Activated CD4-positive, alpha-beta T cell treated with anti-CD3 and anti-CD28 coated beads, Interleukin-2, amount 10 ng/mL, durations not matched to agents 7 days and 5 days (primary cell): Measurements from ENCODE around the gene PFN1. TPM values are rescaled to one million over a fixed set of nuclear protein-coding genes. Genes with fewer than 3 reads are reported as not detected.
A peak's percentile ranks its signal among the peaks of the same experiment; 100 is the strongest.

ENCODE experiments used
- CTCF ChIA-PET: fragments of 350-600 bp; sonication (Branson Sonifier 250); formaldehyde crosslinking; loops from one replicate; lab custom pipeline; 2021; ENCODE audit warnings: antibody characterized with exemption; lab: Charles Lee
- POLR2A ChIA-PET: fragments of 350-600 bp; sonication (Branson Sonifier 250); formaldehyde crosslinking; loops from one replicate; lab custom pipeline; 2021; ENCODE audit warnings: antibody characterized with exemption; lab: Charles Lee
- DNase-seq: peaks from one replicate; pipeline ENCODE4 v3.0.0-alpha.2; 2020
- H3K27ac Mint-ChIP-seq: one replicate; pipeline ENCODE4 v1.8.0; 2021; ENCODE audit warnings: mild to moderate bottlenecking, moderate library complexity, mixed read lengths
- H3K27me3 Mint-ChIP-seq: one replicate; pipeline ENCODE4 v1.8.0; 2021; ENCODE audit warnings: mixed read lengths
- H3K36me3 Mint-ChIP-seq: one replicate; pipeline ENCODE4 v1.8.0; 2021; ENCODE audit warnings: low read depth, mixed read lengths
- H3K4me1 Mint-ChIP-seq: one replicate; pipeline ENCODE4 v1.8.0; 2021; ENCODE audit warnings: mixed read lengths
- H3K4me3 Mint-ChIP-seq: one replicate; pipeline ENCODE4 v1.8.0; 2021; ENCODE audit warnings: mild to moderate bottlenecking, moderate library complexity, mixed read lengths
- H3K9me3 Mint-ChIP-seq: one replicate; pipeline ENCODE4 v1.8.0; 2021; ENCODE audit warnings: mixed read lengths
- total RNA-seq, 2 experiments: library from RNA; stranded (reverse); gene quantifications; one replicate each; pipeline ENCODE4 v1.2.3, GENCODE V29; 2021

The PFN1 gene
- total RNA-seq, 2 experiments from 2014 or later: 2,428 to 2,438 TPM

DNA sequence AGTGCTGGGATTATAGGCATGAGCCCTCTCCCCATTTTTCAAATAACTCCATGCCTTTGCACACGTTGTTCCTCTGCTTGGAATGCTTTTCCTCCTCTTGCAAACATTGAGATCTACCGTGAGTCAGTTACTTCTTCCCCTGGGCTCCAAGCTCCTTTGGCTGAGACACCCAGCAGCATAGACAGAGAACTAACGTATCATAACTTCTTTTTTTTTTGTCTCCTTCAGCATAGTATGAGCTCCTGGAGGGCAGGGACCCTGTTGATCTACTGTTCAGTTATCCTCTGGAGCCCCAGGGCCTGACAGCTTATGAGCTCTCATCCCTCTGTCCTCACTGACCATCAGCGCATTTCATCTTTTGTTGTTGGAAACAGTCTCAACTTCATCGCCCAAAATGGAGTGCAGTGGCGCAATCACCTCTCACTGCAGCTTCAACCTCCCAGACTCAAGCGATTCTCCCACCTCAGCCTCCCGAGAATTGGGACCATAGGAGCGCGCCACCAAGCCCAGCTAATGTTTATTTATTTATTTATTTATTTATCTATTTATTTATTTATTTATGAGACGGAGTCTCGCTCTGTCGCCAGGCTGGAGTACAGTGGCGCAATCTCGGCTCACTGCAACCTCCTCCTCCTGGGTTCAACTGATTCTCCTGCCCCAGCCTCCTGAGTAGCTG is 17.1 kb upstream of the PFN1 start:
- Mint-ChIP-seq H3K27ac (peak overlapping the region; percentile 47), H3K4me1 (peaks cover 16% of the 10 kb centered on the region), H3K9me3 (no peaks in the 10 kb centered on the region), H3K27me3 (no peaks in the 10 kb centered on the region), H3K36me3 (peaks cover 15% of the 10 kb centered on the region), H3K4me3 (peak overlapping the region; percentile 50)
- ChIA-PET POLR2A (interaction anchor here (4.0 kb wide), 1 partner anchor 19 kb away, joined by 44 read pairs; the partner anchor contains the start of gene PFN1), CTCF (interaction anchor here (0.6 to 3.9 kb wide), 3 partner anchors 14 to 255 kb away, joined by 3 to 23 read pairs (median 8); partner anchors contain the start of gene ARRB2)
- no peak for DNase-seq

DNA sequence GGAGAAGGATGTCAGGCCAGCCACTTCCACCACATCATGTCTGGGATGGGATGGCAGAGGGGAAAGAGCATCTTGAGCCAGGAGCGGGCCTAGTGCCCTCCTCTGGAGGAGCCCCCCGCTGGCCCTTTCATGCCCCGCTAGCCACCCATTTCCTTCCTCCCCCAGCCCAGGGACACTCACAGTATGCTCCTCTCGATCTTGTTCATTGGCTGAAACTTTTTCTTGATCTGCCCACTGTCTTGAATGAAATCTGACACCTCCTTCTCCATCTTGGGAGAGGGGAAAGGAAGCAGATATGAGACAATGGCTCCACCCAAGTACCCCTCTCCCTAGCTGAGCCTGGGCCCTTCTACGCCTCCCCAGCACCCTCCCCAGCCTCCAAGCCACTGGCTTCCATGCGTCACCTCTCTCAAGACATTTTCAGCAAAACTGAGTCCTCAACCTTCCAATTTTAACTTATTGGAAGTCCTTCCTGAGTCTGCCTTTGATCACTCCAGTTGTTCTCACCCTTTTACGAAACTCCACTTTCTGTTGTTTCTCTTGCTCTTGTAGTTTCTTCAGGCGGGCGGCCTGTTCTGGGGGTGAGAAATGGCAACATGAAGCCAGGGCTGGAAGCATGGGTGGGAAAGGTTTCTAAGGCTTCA is 12.1 kb upstream of the PFN1 start:
- no peaks in the 10 kb centered on the region for H3K9me3 Mint-ChIP-seq
- peaks cover 28% of the 10 kb centered on the region for H3K36me3 Mint-ChIP-seq
- no peak overlapping the region for H3K4me3 Mint-ChIP-seq
- DNase-seq: no peak
- POLR2A ChIA-PET: no interaction called here
- H3K27ac Mint-ChIP-seq: no peak overlapping the region
- H3K4me1 Mint-ChIP-seq: peaks cover 15% of the 10 kb centered on the region
- CTCF ChIA-PET: interaction anchor here (0.5 kb wide), 1 partner anchor 536 kb away, joined by 3 read pairs; no protein-coding TSS in a partner anchor
- H3K27me3 Mint-ChIP-seq: no peaks in the 10 kb centered on the region

DNA sequence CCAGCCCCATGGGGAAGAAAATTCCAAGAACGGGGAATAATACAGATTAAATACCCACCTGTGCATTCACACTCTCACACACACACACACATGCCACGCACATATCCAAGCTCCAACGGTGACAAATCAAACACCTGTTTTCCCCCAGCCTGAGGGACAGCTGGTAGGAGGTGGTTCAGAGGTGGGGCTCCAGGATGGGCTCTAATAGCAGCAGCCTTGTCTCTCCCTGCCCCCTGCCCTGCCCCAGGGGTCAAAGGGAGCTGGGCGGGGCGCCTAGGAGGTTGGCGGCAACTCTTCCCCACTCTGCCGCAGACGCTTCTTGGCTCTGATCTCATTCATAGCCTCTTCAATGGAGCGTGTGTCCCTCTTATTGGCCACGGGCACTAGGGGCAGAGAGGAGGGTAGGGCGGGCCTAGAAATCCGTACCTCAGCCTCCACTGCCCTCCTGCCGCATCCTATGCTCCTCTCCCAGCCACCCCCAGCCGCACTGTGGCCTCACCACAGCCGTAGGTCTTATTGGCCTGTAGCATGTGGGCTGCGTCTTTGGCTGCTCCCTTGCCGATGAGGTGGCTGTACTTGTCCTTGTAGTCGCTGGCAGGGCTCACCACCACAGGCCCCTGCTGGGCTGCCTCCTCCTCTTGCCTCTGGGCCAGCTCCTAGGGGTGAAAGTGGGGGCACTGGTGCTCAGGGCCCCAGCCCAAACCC is 11.1 kb upstream of the PFN1 start:
- peaks cover 12% of the 10 kb centered on the region for H3K4me1 Mint-ChIP-seq
- H3K27me3 Mint-ChIP-seq: no peaks in the 10 kb centered on the region
- DNase-seq: no peak
- peaks cover 25% of the 10 kb centered on the region for H3K36me3 Mint-ChIP-seq
- CTCF ChIA-PET: interaction anchor here (0.5 kb wide), 1 partner anchor 535 kb away, joined by 3 read pairs; no protein-coding TSS in a partner anchor
- H3K27ac Mint-ChIP-seq: no peak overlapping the region
- no peaks in the 10 kb centered on the region for H3K9me3 Mint-ChIP-seq
- POLR2A ChIA-PET: no interaction called here
- H3K4me3 Mint-ChIP-seq: no peak overlapping the region

DNA sequence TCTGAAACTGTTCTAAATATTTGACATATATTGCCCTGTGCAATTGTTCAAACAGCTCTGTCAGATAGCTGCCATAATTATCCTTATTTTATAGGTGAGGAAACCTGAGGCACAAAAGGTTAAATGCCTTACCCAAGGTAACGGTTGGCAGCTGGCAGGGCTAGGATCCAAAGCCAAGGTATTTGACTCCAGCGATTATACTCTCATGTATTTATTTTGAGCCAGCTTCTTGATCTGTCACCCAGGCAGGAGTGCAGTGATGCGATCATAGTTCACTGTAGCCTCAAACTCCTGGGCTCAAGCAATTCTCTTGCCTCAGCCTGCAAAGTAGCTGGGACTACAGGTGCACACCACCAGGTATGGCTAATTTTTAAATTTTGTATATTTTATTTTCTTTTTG is 9.8 kb upstream of the PFN1 start:
- H3K36me3 Mint-ChIP-seq: peaks cover 23% of the 10 kb centered on the region

DNA sequence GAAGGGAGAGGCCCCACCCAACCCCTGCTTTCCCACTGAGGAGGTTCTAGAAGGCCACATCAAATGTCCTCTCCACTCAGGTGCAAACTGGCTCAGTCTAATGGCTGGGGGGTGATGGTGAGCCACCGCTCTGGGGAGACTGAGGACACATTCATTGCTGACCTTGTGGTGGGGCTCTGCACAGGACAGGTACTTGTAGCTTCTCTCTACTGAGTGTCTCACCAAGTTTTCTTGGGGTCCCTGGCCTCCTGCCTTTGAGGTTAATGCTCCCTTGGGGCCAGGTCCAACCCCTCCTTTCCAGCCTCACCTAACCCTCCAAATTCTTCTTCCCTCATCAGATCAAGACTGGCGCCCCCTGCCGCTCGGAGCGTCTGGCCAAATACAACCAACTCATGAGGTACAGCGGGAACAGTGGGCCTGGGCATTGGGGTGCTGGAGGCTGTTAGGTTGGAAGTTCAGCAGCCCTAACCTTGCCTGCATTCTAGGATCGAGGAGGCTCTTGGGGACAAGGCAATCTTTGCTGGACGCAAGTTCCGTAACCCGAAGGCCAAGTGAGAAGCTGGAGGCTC is 8.2 kb upstream of the PFN1 start:
- peak overlapping the region; percentile 12 for H3K27ac Mint-ChIP-seq
- H3K4me3 Mint-ChIP-seq: no peak overlapping the region
- H3K9me3 Mint-ChIP-seq: no peaks in the 10 kb centered on the region
- H3K4me1 Mint-ChIP-seq: peaks cover 15% of the 10 kb centered on the region
- peaks cover 26% of the 10 kb centered on the region for H3K36me3 Mint-ChIP-seq
- POLR2A ChIA-PET: interaction anchor here (0.6 kb wide), 1 partner anchor 13 kb away, joined by 3 read pairs; no protein-coding TSS in a partner anchor
- CTCF ChIA-PET: interaction anchor here (0.9 to 1.1 kb wide), 3 partner anchors 9 to 34 kb away, joined by 3 to 5 read pairs (median 3); partner anchors contain the start of gene SPAG7
- DNase-seq: peak; percentile 54
- H3K27me3 Mint-ChIP-seq: no peaks in the 10 kb centered on the region

More for the DNA sequence above, 9.8 kb upstream of the PFN1 start:
- Mint-ChIP-seq H3K27me3 (no peaks in the 10 kb centered on the region), H3K4me3 (no peak overlapping the region), H3K9me3 (no peaks in the 10 kb centered on the region), H3K27ac (no peak overlapping the region), H3K4me1 (peaks cover 12% of the 10 kb centered on the region)
- CTCF ChIA-PET: no interaction called here
- POLR2A ChIA-PET: no interaction called here
- DNase-seq: no peak

DNA sequence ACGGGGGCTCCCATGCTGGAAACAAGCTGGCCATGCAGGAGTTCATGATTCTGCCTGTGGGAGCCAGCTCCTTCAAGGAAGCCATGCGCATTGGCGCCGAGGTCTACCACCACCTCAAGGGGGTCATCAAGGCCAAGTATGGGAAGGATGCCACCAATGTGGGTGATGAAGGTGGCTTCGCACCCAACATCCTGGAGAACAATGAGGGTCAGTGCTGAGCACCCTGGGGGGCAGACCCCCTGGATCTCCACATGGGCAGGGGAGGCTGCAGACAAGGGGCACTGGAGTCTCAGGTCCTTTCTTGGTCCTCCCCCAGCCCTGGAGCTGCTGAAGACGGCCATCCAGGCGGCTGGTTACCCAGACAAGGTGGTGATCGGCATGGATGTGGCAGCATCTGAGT is 6.8 kb upstream of the PFN1 start:
- Mint-ChIP-seq H3K36me3 (peaks cover 21% of the 10 kb centered on the region), H3K9me3 (no peaks in the 10 kb centered on the region), H3K4me1 (peaks cover 30% of the 10 kb centered on the region), H3K27me3 (no peaks in the 10 kb centered on the region), H3K4me3 (no peak overlapping the region), H3K27ac (no peak overlapping the region)
- DNase-seq: no peak
- ChIA-PET CTCF (interaction anchor here (0.6 kb wide), 1 partner anchor 25 kb away, joined by 3 read pairs; no protein-coding TSS in a partner anchor), POLR2A (no interaction called here)

DNA sequence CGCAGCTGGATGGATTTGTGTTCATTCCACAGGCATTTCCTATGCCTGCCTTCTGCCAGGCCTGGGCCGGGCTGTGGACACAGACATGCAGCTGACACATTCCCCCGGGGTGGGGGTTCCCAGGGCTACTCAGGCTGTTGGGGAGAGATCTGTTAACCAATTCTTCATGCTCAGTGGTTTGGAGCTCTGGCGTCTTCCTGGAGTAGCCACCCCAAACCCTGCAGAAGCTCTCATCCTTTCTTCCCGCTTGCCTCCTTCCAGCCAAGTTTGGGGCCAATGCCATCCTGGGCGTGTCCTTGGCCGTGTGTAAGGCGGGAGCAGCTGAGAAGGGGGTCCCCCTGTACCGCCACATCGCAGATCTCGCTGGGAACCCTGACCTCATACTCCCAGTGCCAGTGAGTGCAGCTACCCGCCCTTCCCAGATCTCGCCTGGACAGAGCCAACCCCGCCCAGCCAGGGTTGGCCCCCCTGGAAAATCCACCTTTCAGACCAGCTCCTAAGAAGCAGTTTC is 5.2 kb upstream of the PFN1 start:
- Mint-ChIP-seq H3K4me3 (no peak overlapping the region), H3K27me3 (no peaks in the 10 kb centered on the region), H3K36me3 (peaks cover 11% of the 10 kb centered on the region), H3K4me1 (peaks cover 30% of the 10 kb centered on the region), H3K9me3 (no peaks in the 10 kb centered on the region), H3K27ac (no peak overlapping the region)
- ChIA-PET CTCF (interaction anchor here (0.6 to 1.8 kb wide), 6 partner anchors 8 to 150 kb away, joined by 3 to 7 read pairs (median 4); partner anchors contain the start of gene SPAG7), POLR2A (no interaction called here)
- no peak for DNase-seq

DNA sequence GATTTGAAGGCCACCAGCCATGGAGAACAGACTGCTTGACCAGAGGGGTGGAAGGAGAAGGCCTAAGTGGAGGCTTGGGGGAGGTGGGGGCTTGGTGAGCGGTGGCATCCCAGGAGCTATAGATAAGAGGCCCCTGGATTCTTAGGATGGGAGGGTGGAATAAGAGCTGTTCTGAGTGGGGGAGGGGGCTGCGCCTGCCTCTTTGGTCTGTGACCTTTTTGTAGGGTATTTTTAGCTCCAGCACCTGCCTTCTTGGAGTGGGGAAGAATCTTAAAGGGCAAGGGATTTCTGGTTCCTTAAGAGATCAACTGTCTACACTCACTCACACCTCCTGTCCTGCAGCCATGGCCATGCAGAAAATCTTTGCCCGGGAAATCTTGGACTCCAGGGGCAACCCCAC is 3.2 kb upstream of the PFN1 start:
- peaks cover 17% of the 10 kb centered on the region for H3K36me3 Mint-ChIP-seq
- POLR2A ChIA-PET: interaction anchor here (1.2 kb wide), 1 partner anchor 16 kb away, joined by 8 read pairs; the partner anchor contains the start of gene SPAG7
- peak overlapping the region; percentile 78 for H3K4me3 Mint-ChIP-seq
- H3K27me3 Mint-ChIP-seq: no peaks in the 10 kb centered on the region
- peaks cover 27% of the 10 kb centered on the region for H3K4me1 Mint-ChIP-seq
- CTCF ChIA-PET: interaction anchor here (1.1 to 2.0 kb wide), 6 partner anchors 12 to 79 kb away, joined by 3 to 6 read pairs (median 4); partner anchors contain the start of gene SPAG7
- H3K9me3 Mint-ChIP-seq: no peaks in the 10 kb centered on the region
- DNase-seq: no peak
- peak overlapping the region; percentile 95 for H3K27ac Mint-ChIP-seq

DNA sequence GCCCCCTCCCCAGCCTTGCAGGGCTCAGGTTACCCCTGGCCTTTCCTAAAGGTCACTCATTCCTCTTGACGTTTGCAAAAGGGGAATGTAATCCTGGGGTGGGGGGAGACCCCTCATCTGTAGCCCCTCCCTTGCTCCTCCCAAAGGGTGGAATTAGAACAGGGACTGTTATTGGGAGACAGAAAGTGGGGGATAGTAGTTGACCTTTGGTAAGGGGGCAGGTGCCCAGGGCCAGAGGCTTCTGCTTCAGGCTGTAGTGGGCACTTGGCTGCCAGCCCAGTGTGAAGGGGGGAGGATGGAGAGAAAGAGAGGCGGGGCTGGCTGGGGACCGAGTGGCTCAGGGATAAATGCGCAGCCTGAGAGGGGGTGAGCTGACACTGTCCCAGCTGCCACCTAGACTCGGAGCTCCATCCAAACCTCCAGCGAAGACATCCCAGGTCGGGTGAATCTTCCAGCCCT is 2.4 kb upstream of the PFN1 start, which contains the start of gene ENO3:
TSS of gene ENO3 (plus strand) at position 374 of the 459 bp plus-strand sequence. CDS start 711 bp downstream, outside the sequence.
- Mint-ChIP-seq H3K27ac (peak within 1 kb of the TSS; percentile 95), H3K9me3 (no peaks in the 10 kb centered on the region), H3K27me3 (no peaks in the 10 kb centered on the region), H3K4me3 (peak within 1 kb of the TSS; percentile 78), H3K4me1 (peaks cover 21% of the 10 kb centered on the region), H3K36me3 (peaks cover 20% of the 10 kb centered on the region)
- POLR2A ChIA-PET: interaction anchor here (1.0 kb wide), 1 partner anchor 11 kb away, joined by 3 read pairs; the partner anchor contains the start of genes RNF167 and SLC25A11
- DNase-seq: no peak
- CTCF ChIA-PET: interaction anchor here (1.2 to 2.0 kb wide), 6 partner anchors 13 to 80 kb away, joined by 3 to 6 read pairs (median 4); partner anchors contain the start of gene SPAG7

DNA sequence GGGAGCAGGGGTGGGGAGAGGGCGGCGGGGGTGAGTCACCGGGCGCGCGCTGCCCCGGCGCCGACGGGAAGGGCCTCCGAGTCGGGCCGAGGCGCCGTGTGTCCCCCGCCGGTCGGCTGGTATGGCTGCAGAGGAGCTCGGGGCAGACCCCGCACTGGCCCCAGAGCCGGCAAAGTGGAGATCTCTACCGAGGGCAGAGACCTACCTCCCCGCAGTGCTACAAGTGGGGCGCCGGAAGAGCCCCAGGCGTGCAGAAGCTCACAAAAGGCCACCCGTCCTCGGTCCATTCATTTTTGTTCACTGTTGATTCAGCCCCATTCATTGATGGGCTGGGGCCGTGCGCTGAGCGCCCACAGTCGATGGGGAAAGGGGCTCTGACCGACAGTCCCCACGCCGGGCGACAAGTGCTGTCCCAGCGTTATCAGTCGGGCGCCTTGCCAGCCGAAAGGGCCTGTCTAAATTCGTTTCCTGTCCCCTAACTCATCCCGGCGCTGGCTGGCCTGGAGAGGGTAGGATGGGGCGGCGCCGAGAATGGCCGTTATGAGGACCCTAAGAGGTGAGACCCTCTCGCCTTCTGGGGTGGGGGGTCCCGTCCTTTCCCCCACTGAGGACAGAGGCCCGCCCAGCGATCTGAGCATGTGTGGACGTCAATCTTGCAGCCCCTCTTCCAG is 1.9 kb upstream of the PFN1 start:
- DNase-seq: no peak
- ChIA-PET POLR2A (interaction anchor here (1.0 kb wide), 1 partner anchor 10 kb away, joined by 3 read pairs; the partner anchor contains the start of genes RNF167 and SLC25A11), CTCF (interaction anchor here (1.2 to 2.0 kb wide), 4 partner anchors 13 to 41 kb away, joined by 3 to 5 read pairs (median 4); partner anchors contain the start of gene SPAG7)

More for the DNA sequence above, 1.9 kb upstream of the PFN1 start:
- Mint-ChIP-seq H3K4me3 (peak overlapping the region; percentile 78), H3K27me3 (no peaks in the 10 kb centered on the region), H3K27ac (peak overlapping the region; percentile 95), H3K4me1 (peaks cover 26% of the 10 kb centered on the region), H3K9me3 (no peaks in the 10 kb centered on the region), H3K36me3 (peaks cover 26% of the 10 kb centered on the region)
